ENCODE measurements around the gene RNF148. TPM values are rescaled to one million over a fixed set of nuclear protein-coding genes. Genes with fewer than 3 reads are reported as not detected.
"Not testable (repeated sequence)": the region's sequence is repeated elsewhere in the genome, so short reads cannot be mapped to it uniquely, and the experiment has no call there.

RNF148 gene
- polyA plus RNA-seq, 1 donor, result not detected

GRCh38 chr7:122691569-122692235, 11.0 kb downstream of the RNF148 start:
- no peak for DNase-seq (ENCODE audit: low read depth)

GRCh38 chr7:122689346-122690109, 13.2 kb downstream of the RNF148 start:
- DNase-seq (ENCODE audit: low read depth), result no peak

DNA sequence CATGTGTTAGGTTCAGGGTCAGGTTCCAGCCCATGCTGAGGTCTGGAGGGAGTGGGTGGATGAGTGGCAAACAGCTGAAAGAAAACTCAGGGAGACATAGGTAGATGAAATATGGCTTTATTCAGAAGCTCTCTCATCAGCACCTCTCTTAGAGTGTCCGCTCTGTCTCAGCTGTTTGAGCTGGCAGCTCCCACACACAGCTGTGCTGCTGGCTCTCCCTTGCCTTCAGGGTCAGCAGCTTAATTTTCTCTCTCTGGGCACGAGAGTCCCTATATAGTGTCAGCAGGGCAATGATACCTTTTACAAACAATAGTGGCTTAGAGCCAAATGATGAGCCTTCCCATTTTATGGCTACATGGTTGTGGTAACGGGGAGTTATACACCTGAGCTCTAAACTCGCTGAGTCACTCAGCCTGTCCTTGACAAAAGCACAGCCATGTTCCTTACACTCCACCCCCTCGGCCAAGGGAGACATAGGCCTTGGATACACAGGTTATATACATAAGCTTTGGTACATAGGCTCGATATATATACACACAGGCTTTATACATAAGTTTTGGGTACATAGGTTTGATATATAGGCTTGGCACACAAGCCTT, 14.2 kb downstream of the RNF148 start:
- DNase-seq (ENCODE audit: low read depth), result no peak

- DNase-seq (ENCODE audit: low read depth), result no peak
These were observed 16.3 kb downstream of the RNF148 start for GRCh38 chr7:122686360-122686878.

DNA sequence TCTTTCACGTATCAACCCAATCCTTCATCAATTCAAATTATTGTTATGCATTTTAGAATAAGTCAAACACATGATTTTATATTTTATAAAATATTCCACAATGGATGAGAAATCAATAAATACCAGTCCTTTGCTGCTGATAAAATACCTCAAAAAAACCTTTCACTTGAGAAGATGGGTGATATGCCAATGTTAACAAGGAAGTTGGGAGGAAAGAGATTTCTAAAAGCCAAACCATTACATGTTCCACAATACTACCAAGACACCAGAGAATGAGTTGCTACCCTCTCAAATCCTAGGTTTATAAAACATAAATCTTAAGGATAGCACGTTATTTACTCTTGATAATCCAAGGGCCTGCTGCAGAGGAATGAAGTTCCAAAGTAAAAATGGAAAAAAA, 18.2 kb downstream of the RNF148 start:
- DNase-seq (ENCODE audit: low read depth), result no peak

- DNase-seq (ENCODE audit: low read depth), result no peak
These were observed 19.7 kb downstream of the RNF148 start for GRCh38 chr7:122682815-122683550.

DNA sequence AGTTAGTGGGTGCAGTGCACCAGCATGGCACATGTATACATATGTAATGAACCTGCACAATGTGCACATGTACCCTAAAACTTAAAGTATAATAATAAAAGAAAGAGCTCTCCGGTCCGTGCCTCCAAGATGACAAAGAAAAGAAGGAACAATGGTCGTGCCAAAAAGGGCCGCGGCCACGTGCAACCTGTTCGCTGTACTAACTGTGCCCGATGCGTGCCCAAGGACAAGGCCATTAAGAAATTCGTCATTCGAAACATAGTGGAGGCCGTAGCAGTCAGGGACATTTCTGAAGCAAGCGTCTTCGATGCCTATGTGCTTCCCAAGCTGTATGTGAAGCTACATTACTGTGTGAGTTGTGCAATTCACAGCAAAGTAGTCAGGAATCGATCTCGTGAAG, 21.5 kb downstream of the RNF148 start:
- DNase-seq (ENCODE audit: low read depth), result not testable (repeated sequence)

DNA sequence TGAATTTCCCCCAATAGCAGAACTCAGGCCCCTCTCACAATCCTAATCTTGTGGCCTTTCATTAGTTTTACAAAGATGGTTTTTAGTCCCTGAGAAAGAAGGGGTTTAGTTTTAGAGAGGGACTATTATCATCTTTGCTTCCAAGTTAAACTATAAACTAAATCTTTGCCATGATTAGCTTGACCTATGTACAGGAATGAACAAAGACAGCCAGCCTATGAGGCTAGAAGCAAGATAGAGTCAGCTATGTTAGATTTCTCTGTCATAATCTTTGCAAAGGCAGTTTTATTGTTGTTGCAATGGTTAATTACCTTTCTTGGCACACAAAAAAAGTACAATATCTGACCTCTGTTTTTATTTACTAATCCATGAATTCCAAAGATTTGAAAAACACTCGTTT, 22.9 kb downstream of the RNF148 start:
- DNase-seq (ENCODE audit: low read depth), result no peak

- DNase-seq (ENCODE audit: low read depth), result not testable (repeated sequence)
These were observed 23.4 kb downstream of the RNF148 start for GRCh38 chr7:122679269-122679709.

GRCh38 chr7:122677149-122677548, 25.6 kb downstream of the RNF148 start:
- no peak for DNase-seq (ENCODE audit: low read depth)

DNA sequence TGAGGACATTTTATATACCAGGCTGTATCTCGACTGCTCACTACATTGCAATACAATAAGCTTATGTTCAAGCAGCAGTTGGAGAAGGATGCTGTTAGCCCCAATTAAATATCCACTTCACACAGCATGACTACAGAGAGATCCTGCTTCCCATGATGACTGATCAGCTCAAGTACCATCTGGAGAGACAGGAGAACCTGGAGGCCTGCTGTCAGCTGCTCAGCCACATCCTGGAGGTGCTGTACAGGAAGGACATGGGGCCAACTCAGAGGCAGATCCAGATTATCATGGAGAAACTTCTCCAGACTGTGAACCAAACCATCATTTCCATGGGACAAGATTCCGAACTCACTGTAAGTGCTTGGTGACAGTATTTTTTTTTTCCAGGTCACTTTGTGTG, 26.3 kb downstream of the RNF148 start:
- no peak for DNase-seq (ENCODE audit: low read depth)

DNA sequence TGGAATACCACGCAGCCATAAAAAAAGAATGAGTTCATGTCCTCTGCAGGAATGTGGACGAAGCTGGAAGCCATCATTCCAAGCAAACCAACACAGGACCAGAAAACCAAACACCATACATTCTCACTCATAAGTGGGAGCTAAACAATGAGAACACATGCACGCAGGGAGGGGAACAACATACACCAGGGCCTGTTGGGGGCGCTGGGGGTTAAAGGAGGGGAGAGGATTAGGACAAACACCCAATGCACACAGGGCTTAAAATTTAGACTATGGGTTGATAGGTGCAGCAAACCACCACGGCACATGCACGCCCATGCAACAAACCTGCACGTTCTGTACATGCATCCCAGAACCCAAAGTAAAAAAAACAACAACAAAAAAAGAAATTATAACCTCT, 27.1 kb downstream of the RNF148 start:
- DNase-seq (ENCODE audit: low read depth), result no peak

DNA sequence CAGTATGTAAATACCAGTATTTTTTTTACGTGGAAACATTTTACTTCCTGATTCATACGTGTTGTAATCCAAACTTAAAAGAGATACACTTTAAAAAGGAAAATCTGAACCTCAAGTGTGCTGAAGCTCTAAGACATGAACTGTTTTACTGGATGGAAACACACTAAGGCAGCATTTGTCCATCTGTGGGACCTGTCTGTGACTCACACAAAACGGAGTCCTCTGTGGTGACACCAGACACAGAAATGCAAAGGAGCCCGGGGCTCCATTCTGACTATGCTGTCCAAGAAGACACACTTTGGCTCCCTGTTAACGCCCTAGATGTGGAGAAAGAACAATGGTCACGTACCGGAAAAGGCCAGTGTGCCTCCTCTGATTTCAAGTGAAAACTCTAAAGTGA, 27.7 kb downstream of the RNF148 start:
- DNase-seq (ENCODE audit: low read depth), result no peak

GRCh38 chr7:122674502-122674901, 28.2 kb downstream of the RNF148 start:
- peak; percentile 31 for DNase-seq (ENCODE audit: low read depth)

- DNase-seq (ENCODE audit: low read depth), result no peak
These were observed 28.8 kb downstream of the RNF148 start for GRCh38 chr7:122673951-122674350.

DNA sequence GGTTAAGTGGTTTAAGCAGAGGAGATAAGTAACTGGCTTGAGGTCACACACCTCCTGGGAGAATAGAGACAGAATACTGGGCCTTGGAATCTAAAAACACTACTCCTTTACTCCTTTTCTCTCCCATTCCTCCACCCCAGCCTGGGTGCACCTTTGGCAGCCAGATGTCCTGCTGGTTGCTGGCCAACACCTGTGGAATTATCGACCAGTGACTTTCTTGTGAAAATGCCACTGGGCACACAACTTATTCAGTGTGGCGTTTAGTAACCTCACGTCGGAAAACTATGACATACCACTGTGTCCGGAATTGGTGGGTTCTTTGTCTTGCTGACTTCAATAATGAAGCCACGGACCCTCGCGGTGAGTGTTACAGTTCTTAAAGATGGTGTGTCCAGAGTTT, 30.2 kb downstream of the RNF148 start:
- DNase-seq (ENCODE audit: low read depth), result no peak

GRCh38 chr7:122663733-122664132, 39.0 kb downstream of the RNF148 start:
- no peak for DNase-seq (ENCODE audit: low read depth)

DNA sequence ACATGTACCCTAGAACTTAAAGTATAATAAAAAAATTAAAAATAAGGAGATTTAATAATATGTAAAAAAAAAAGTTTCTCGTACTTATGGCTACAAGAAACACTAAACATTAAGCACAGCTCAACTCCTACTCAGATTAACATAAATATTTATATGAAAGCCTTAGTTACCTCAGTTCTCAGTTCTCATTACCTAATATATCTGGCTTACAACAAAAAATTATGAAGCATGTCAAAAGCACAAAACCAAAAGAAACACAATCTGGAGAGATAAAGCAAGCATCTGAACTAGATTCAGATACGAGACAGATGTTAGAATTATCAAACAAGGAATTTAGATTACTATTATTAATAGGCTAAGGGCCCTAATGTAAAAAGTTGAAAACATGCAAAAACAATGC, 43.9 kb downstream of the RNF148 start:
- no peak for DNase-seq (ENCODE audit: low read depth)

DNA sequence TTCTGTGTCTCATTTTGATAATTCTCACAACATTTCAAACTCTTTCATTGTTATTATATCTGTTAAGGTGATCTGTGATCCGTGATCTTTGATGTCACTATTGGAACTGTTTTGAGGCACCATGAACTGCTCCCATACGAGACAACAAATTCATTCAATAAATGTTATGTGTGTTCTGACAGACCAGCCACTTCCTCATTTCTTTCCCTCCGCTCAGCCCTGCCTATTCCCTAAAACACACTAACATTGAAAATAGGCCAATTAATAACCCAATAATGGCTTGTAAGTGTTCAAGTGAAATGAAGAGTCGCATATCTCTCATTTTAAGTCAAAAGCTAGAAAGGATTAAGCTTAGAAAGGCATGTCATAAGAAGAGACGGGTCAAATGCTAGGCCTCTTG, 49.0 kb downstream of the RNF148 start:
- no peak for DNase-seq (ENCODE audit: low read depth)

DNA sequence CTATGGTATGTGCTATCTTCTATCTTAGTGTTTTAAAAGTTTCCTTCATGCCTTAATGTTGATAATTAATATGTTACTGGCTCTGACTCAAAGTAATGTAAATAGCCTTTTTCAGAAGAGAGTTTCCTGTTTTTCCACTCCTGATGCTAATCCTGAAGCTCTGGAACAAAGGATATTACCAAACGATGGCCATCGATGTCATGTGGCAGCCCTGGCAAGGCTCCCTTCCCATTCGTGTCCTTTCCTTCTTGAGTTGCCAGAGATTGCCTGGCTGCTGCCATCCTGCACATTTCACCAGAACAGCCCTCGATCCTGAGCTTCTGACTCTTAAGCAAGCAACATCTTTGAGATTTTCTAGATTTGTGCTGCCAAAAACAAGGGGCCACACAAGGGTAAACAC, 49.8 kb downstream of the RNF148 start:
- DNase-seq (ENCODE audit: low read depth), result no peak
